H1 (cell line): ENCODE data around the gene NUP210. TPM values are rescaled to one million over a fixed set of nuclear protein-coding genes. Genes with fewer than 3 reads are reported as not detected.

Experiments used
- CTCF ChIA-PET: fragments of 300-600 bp; sonication (Branson Sonifier 250); formaldehyde crosslinking; loops from one replicate; lab custom pipeline; 2021; ENCODE audit not compliant: partially characterized antibody; lab: Charles Lee
- POLR2A ChIA-PET: fragments of 300-600 bp; sonication (Branson Sonifier 250); formaldehyde crosslinking; loops from one replicate; lab custom pipeline; 2021; ENCODE audit warnings: inconsistent platforms; ENCODE audit not compliant: partially characterized antibody; lab: Charles Lee
- DNase-seq, 2 experiments: peaks; one replicate each; pipeline versions ENCODE4 v3.0.0 to v3.0.0-alpha.2; 2010 to 2022; ENCODE audit warnings: low spot score in 2 of 2, low read depth in 1 of 2, mixed read lengths in 1 of 2
- FAIRE-seq: peaks from 2 replicates; lab custom pipeline; 2011; peaks lifted over from hg19 to GRCh38; lab: Jason Lieb, UNC
- H2AFZ ChIP-seq: 2 replicates; pipeline ENCODE4 v1.8.1; 2012; ENCODE audit warnings: low read length, inconsistent platforms
- H2AK5ac ChIP-seq: 2 replicates; pipeline ENCODE4 v1.6.1; 2013; ENCODE audit warnings: low read depth, low read length
- H2BK120ac ChIP-seq: replicated peaks from 2 replicates; pipeline ENCODE3; 2013; ENCODE audit warnings: low read depth, low read length, inconsistent platforms
- H2BK12ac ChIP-seq: 2 replicates; pipeline ENCODE4 v1.6.1; 2013; ENCODE audit warnings: low read depth, low read length
- H2BK15ac ChIP-seq: 2 replicates; pipeline ENCODE4 v1.6.1; 2013; ENCODE audit warnings: low read length
- H2BK20ac ChIP-seq: 2 replicates; pipeline ENCODE4 v1.6.1; 2013; ENCODE audit warnings: low read length
- H2BK5ac ChIP-seq: 2 replicates; pipeline ENCODE4 v1.6.1; 2013; ENCODE audit warnings: low read depth, low read length
- H3K14ac ChIP-seq: 2 replicates; pipeline ENCODE4 v1.6.1; 2013; ENCODE audit warnings: inconsistent platforms; ENCODE audit not compliant: insufficient read length
- H3K18ac ChIP-seq: 2 replicates; pipeline ENCODE4 v1.6.1; 2013; ENCODE audit warnings: low read length; ENCODE audit errors: extremely low read depth
- H3K23ac ChIP-seq: 2 replicates; pipeline ENCODE4 v1.6.1; 2013; ENCODE audit warnings: inconsistent platforms; ENCODE audit not compliant: insufficient read length
- H3K23me2 ChIP-seq: 2 replicates; pipeline ENCODE4 v1.6.1; 2013; ENCODE audit warnings: low read depth, low read length
- H3K27ac ChIP-seq: 2 replicates; pipeline ENCODE4 v1.6.1; 2011; ENCODE audit warnings: low read depth, low read length, inconsistent platforms
- H3K27me3 ChIP-seq, 4 experiments: replicated peaks in 1 of 4; 1 replicate in 1 of 4; 2 replicates in 3 of 4; pipeline versions ENCODE4 v1.6.1 to v1.8.1; 2011 to 2013; ENCODE audit warnings: low read length in 3 of 4, mild to moderate bottlenecking in 3 of 4, inconsistent platforms in 2 of 4, mixed read lengths in 2 of 4, moderate library complexity in 1 of 4; ENCODE audit not compliant: control insufficient read depth in 3 of 4, insufficient read depth in 3 of 4; ENCODE audit errors: extremely low read depth in 1 of 4
- H3K36me3 ChIP-seq, 4 experiments: 2 replicates each; pipeline versions ENCODE4 v1.6.1 to v1.8.1; 2011 to 2013; ENCODE audit warnings: mild to moderate bottlenecking in 4 of 4, low read length in 3 of 4, moderate library complexity in 2 of 4, control low read depth in 1 of 4, inconsistent platforms in 1 of 4; ENCODE audit not compliant: insufficient read depth in 4 of 4, control insufficient read depth in 2 of 4
- H3K4ac ChIP-seq: replicated peaks from 2 replicates; pipeline ENCODE3; 2013; ENCODE audit warnings: low read length, low read depth, mixed read lengths, inconsistent platforms; ENCODE audit not compliant: insufficient read length
- H3K4me1 ChIP-seq, 4 experiments: replicated peaks in 1 of 4; 1 replicate in 1 of 4; 2 replicates in 3 of 4; pipeline versions ENCODE4 v1.6.1 to v1.8.1; 2011 to 2013; ENCODE audit warnings: low read length in 3 of 4, inconsistent platforms in 2 of 4, mixed read lengths in 1 of 4; ENCODE audit not compliant: insufficient read depth in 4 of 4, control insufficient read depth in 3 of 4
- H3K4me2 ChIP-seq, 2 experiments: 2 replicates each; pipeline versions ENCODE4 v1.6.1 to v1.8.1; 2011 to 2013; ENCODE audit warnings: low read depth in 2 of 2, low read length in 2 of 2, control low read depth in 1 of 2, inconsistent platforms in 1 of 2, mild to moderate bottlenecking in 1 of 2; ENCODE audit not compliant: insufficient read depth in 1 of 2
- H3K4me3 ChIP-seq, 4 experiments: fragments of 200-600, 300-600 bp in 1 of 4; sonication (generic), shearing (Covaris generic), sonication (Bioruptor Twin) in 1 of 4; 2 replicates each; pipeline versions ENCODE4 v1.5.1 to v1.8.1; 2011 to 2016; ENCODE audit warnings: low read length in 4 of 4, low read depth in 3 of 4, control low read depth in 2 of 4, inconsistent platforms in 2 of 4, mild to moderate bottlenecking in 2 of 4, mixed read lengths in 1 of 4, moderate library complexity in 1 of 4; ENCODE audit not compliant: insufficient read depth in 2 of 4; ENCODE audit errors: extremely low read depth in 1 of 4
- H3K56ac ChIP-seq: replicated peaks from 2 replicates; pipeline ENCODE3; 2013; ENCODE audit warnings: low read depth, mild to moderate bottlenecking, mixed read lengths, low read length, inconsistent platforms; ENCODE audit not compliant: insufficient read length
- H3K79me1 ChIP-seq: 2 replicates; pipeline ENCODE4 v1.6.1; 2013; ENCODE audit warnings: low read depth, low read length, control low read depth
- H3K79me2 ChIP-seq, 2 experiments: 2 replicates each; pipeline versions ENCODE4 v1.6.1 to v1.8.1; 2012 to 2013; ENCODE audit warnings: low read length in 2 of 2, mild to moderate bottlenecking in 2 of 2, inconsistent platforms in 1 of 2; ENCODE audit not compliant: insufficient read depth in 2 of 2, control insufficient read depth in 1 of 2
- H3K9ac ChIP-seq, 4 experiments: replicated peaks in 1 of 4; 1 replicate in 1 of 4; 2 replicates in 3 of 4; pipeline versions ENCODE4 v1.6.1 to v1.8.1; 2011 to 2013; ENCODE audit warnings: low read depth in 3 of 4, low read length in 3 of 4, control low read depth in 2 of 4, mild to moderate bottlenecking in 2 of 4, moderate library complexity in 2 of 4, inconsistent platforms in 1 of 4; ENCODE audit errors: extremely low read depth in 1 of 4
- H3K9me3 ChIP-seq, 2 experiments: 2 replicates each; pipeline versions ENCODE4 v1.6.1 to v1.8.1; 2012 to 2013; ENCODE audit warnings: mild to moderate bottlenecking in 2 of 2, moderate library complexity in 2 of 2, control low read depth in 1 of 2, inconsistent platforms in 1 of 2, low read depth in 1 of 2, low read length in 1 of 2, mixed read lengths in 1 of 2; ENCODE audit not compliant: insufficient read depth in 2 of 2
- H4K20me1 ChIP-seq, 2 experiments: replicated peaks in 1 of 2; 2 replicates each; pipeline versions ENCODE3 to v1.8.1; 2011 to 2013; ENCODE audit warnings: inconsistent platforms in 2 of 2, low read length in 2 of 2, mild to moderate bottlenecking in 1 of 2; ENCODE audit not compliant: insufficient read depth in 2 of 2, control insufficient read depth in 1 of 2
- H4K5ac ChIP-seq: 2 replicates; pipeline ENCODE4 v1.6.1; 2013; ENCODE audit warnings: low read length, low read depth, mixed read lengths, inconsistent platforms; ENCODE audit not compliant: insufficient read length
- H4K8ac ChIP-seq: 2 replicates; pipeline ENCODE4 v1.8.0; 2013; ENCODE audit warnings: mild to moderate bottlenecking, moderate library complexity, low read length, inconsistent platforms; ENCODE audit not compliant: insufficient read depth; ENCODE audit errors: extremely low read depth
- H4K91ac ChIP-seq: replicated peaks from 2 replicates; pipeline ENCODE3; 2013; ENCODE audit warnings: low read length, mixed read lengths, inconsistent platforms; ENCODE audit not compliant: insufficient read length
- BACH1 ChIP-seq: IDR thresholded peaks from 2 replicates; pipeline ENCODE4 v1.6.1; 2012; ENCODE audit warnings: low read length, improper control_type of control experiment
- CHD1 ChIP-seq: IDR thresholded peaks from 2 replicates; pipeline ENCODE4 v1.6.1; 2012; ENCODE audit warnings: low read depth, low read length, improper control_type of control experiment
- CHD2 ChIP-seq: IDR thresholded peaks from 2 replicates; pipeline ENCODE4 v1.6.1; 2012; ENCODE audit warnings: low read length, improper control_type of control experiment
- CREB1 ChIP-seq: IDR thresholded peaks from 2 replicates; pipeline ENCODE4 v1.6.1; 2012; ENCODE audit warnings: inconsistent platforms
- CTCF ChIP-seq, 3 experiments: IDR thresholded peaks; 1 replicate in 2 of 3; 2 replicates in 1 of 3; pipeline versions ENCODE4 v1.5.1 to v1.6.1; 2011; ENCODE audit warnings: low read length in 3 of 3, mild to moderate bottlenecking in 3 of 3, inconsistent platforms in 2 of 3, low read depth in 1 of 3, moderate library complexity in 1 of 3; ENCODE audit not compliant: insufficient read depth in 1 of 3; ENCODE audit errors: control extremely low read depth in 1 of 3
- EGR1 ChIP-seq: IDR thresholded peaks from 2 replicates; pipeline ENCODE4 v1.6.1; 2011; ENCODE audit warnings: low read depth, low read length, borderline replicate concordance
- HDAC6 ChIP-seq: IDR thresholded peaks from one replicate; pipeline ENCODE4 v1.7.1; 2012; ENCODE audit warnings: low read depth, mild to moderate bottlenecking, inconsistent platforms, low read length, moderate library complexity
- KDM5A ChIP-seq: fragments of 200-600 bp; IDR thresholded peaks from 2 replicates; pipeline ENCODE4 v1.7.1; 2012; ENCODE audit warnings: mild to moderate bottlenecking, low read length, inconsistent platforms, mixed read lengths
- NANOG ChIP-seq: IDR thresholded peaks from 2 replicates; pipeline ENCODE4 v1.6.1; 2011; ENCODE audit warnings: low read length, low read depth, mild to moderate bottlenecking, inconsistent platforms; ENCODE audit not compliant: insufficient read depth, poor library complexity, severe bottlenecking
- PHF8 ChIP-seq: fragments of 200-600 bp; sonication (generic); conservative IDR thresholded peaks from 2 replicates; pipeline ENCODE4 v1.7.1; 2012; ENCODE audit warnings: low read depth, mild to moderate bottlenecking, inconsistent platforms, low read length, moderate library complexity
- POLR2AphosphoS5 ChIP-seq: IDR thresholded peaks from 2 replicates; pipeline ENCODE4 v1.6.1; 2011; ENCODE audit warnings: low read depth, low read length
- RNF2 ChIP-seq: fragments of 200-900, 300-1000 bp; sonication (generic); IDR thresholded peaks from 2 replicates; pipeline ENCODE4 v1.7.1; 2016; ENCODE audit warnings: borderline replicate concordance, low read depth, mild to moderate bottlenecking, antibody characterized with exemption, low read length; ENCODE audit not compliant: poor library complexity, severe bottlenecking; ENCODE audit errors: missing control alignments
- WGBS, 2 experiments: shearing (Covaris generic) in 1 of 2; methylation state at CpG; one replicate each; pipeline versions ENCODE4 v1.1.6 to v1.1.7; 2013 to 2015; ENCODE audit warnings: low lambda C conversion rate in 2 of 2, mixed read lengths in 2 of 2, inconsistent platforms in 1 of 2, low coverage in 1 of 2, missing lambda C conversion rate in 1 of 2; ENCODE audit not compliant: insufficient replicate concordance in 2 of 2, insufficient coverage in 1 of 2, insufficient read length in 1 of 2; ENCODE audit errors: extremely low coverage in 1 of 2, missing lambda C conversion rate in 1 of 2; 5-methylcytosine and 5-hydroxymethylcytosine counted together
- polyA plus RNA-seq, 7 experiments: library from polyadenylated mRNA; depleted of rRNA in 3 of 7; stranded (reverse) in 5 of 7; unstranded in 2 of 7; fragments of >200 nt in 5 of 7; fragments of 200-250 nt in 2 of 7; gene quantifications; 1 replicate in 5 of 7; 2 replicates in 1 of 7; 4 replicates in 1 of 7; pipeline versions ENCODE4 v1.2.1 to v1.2.3, GENCODE V29; 2011 to 2013; ENCODE audit warnings: missing spikeins in 2 of 7, mixed read lengths in 2 of 7
- total RNA-seq: library from RNA; stranded (reverse); fragmentation: NEBNext Ultra II Directional; extraction: Animal tissue kit (Norgen Biotek cat#: 25700); gene quantifications from 2 replicates; pipeline ENCODE4 v1.2.1, GENCODE V29; 2021

NUP210 gene
- total and polyA plus RNA-seq, 2 of the 8 experiments (the other 6 are each of a cell fraction or from before 2014, with no cell fraction given): 51.0 to 53.7 TPM

DNA sequence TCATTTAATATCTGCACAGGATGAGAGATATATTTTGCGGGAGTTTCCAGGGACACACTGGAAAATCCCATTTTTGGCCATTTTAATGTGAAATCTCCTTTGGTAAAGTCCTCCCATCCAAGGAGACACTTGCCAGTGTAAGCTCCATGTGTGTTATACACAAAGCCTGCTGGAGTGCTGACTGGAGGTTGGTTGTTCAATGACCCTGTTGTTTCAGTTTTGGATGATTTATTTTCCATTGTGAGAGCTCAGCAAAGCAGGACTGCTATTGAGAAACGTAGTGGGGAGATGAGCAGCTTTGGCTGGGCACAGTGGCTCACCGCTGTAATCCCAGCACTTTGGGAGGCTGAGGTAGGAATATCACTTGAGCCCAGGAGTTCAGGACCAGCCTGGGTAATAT, 127.7 kb downstream of the NUP210 start:
- Histone ChIP-seq H3K18ac (no peak overlapping the region), H3K9ac (no peak overlapping the region), H2BK5ac (no peak overlapping the region), H2BK20ac (no peak overlapping the region), H3K27me3 (no peaks in the 10 kb centered on the region), H2AFZ (no peak overlapping the region), H3K4me1 (peaks cover 3 to 12% (median 9%) of the 10 kb centered on the region in 4 experiments), H3K4me3 (no peak overlapping the region), H3K23me2 (no peaks in the 10 kb centered on the region), H3K56ac (no peak overlapping the region), H3K9me3 (no peaks in the 10 kb centered on the region), H3K27ac (no peak overlapping the region), H4K5ac (no peak overlapping the region), H3K79me2 (no peaks in the 10 kb centered on the region), H2AK5ac (no peak overlapping the region), H2BK120ac (no peak overlapping the region), H3K4me2 (no peak overlapping the region), H2BK15ac (no peak overlapping the region), H3K79me1 (no peaks in the 10 kb centered on the region), H3K14ac (no peak overlapping the region), H4K20me1 (no peaks in the 10 kb centered on the region), H2BK12ac (no peak overlapping the region), H4K8ac (no peak overlapping the region), H4K91ac (no peak overlapping the region), H3K23ac (no peak overlapping the region), H3K4ac (no peak overlapping the region), H3K36me3 (no peaks in the 10 kb centered on the region)
- ChIA-PET POLR2A (interaction anchor here (1.2 to 1.9 kb wide), 2 partner anchors 8 to 13 kb away, joined by 3 to 4 read pairs; no protein-coding TSS in a partner anchor), CTCF (interaction anchor here (0.7 to 2.3 kb wide), 7 partner anchors 9 to 200 kb away, joined by 3 to 9 read pairs (median 4); no protein-coding TSS in a partner anchor)
- no peak for DNase-seq
- no peak for FAIRE-seq
- 92% methylated on average over 3 of the region's 3 CpGs; no CpG with 5 or more reads in 1 of the 2 experiments for WGBS, 2 experiments
- TF ChIP-seq PHF8 (no peak), NANOG (no peak), CREB1 (no peak), CTCF (IDR thresholded peaks at IDR 0.05; ENCODE audit: control extremely low read depth in 1 of 3, insufficient read depth in 1 of 3, low read depth in 1 of 3, low read length in 3 of 3) (no peak), CHD2 (no peak), HDAC6 (no peak), CHD1 (no peak), RNF2 (no peak), POLR2AphosphoS5 (no peak), BACH1 (no peak), KDM5A (no peak), EGR1 (no peak)
